M059J (cell line): Measurements from ENCODE around the gene PKD1. TPM values are rescaled to one million over a fixed set of nuclear protein-coding genes. Genes with fewer than 3 reads are reported as not detected.
"Not testable (repeated sequence)": the region's sequence is repeated elsewhere in the genome, so short reads cannot be mapped to it uniquely, and the experiment has no call there.

Experiments used
- DNase-seq: peaks from one replicate; pipeline ENCODE4 v3.0.0-alpha.2; 2012; ENCODE audit warnings: low read depth
- total RNA-seq: library from RNA; depleted of rRNA; stranded (reverse); fragments of >200 nt; shearing (Covaris generic); gene quantifications from 2 replicates; pipeline ENCODE4 v1.2.3, GENCODE V29; 2014

PKD1 gene
- total RNA-seq, 1 experiment from 2014 or later: 56.0 TPM

DNA sequence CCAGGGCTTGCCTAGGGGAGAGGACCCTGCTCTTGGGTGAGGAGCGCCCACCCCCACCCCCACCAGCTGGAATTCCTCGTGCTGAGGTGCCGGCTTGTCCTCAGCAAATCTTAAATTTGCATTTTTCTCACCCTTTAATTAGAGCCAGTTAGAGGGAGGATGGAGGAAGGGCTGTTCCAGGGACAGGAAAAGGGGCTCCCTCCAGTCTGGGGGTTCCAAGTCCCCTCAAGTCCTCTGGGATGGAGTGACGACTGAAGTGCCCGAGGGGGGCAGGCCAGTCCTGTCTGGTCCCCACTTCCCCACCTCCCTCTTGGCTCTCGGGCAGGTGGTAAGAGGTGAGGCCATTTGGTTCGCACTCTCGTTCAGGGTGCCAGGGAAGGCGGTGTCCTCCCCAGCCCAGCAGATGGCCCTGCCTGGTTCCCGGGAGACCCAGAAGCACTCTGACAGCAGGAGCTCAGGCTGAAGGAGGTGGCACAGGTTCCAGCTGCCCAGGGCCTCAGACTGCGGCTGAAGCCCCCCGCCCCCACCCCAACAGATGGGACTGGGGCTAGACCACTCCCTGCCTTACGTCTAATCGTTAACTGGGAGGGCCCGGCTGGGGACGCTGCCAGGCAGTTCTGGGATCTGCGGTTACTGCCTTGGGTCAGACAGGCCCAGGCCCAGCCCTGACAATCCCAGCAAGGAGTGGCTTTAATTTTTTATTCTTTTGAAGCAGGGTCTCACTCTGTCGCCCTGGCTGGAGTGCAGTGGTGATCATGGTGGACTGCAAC, 14.9 kb upstream of the PKD1 start:
- peak; percentile 42 for DNase-seq

GRCh38 chr16:2149630-2150417, 14.1 kb upstream of the PKD1 start:
- no peak for DNase-seq

GRCh38 chr16:2148714-2149629, 13.3 kb upstream of the PKD1 start:
- DNase-seq: peak; percentile 39

DNA sequence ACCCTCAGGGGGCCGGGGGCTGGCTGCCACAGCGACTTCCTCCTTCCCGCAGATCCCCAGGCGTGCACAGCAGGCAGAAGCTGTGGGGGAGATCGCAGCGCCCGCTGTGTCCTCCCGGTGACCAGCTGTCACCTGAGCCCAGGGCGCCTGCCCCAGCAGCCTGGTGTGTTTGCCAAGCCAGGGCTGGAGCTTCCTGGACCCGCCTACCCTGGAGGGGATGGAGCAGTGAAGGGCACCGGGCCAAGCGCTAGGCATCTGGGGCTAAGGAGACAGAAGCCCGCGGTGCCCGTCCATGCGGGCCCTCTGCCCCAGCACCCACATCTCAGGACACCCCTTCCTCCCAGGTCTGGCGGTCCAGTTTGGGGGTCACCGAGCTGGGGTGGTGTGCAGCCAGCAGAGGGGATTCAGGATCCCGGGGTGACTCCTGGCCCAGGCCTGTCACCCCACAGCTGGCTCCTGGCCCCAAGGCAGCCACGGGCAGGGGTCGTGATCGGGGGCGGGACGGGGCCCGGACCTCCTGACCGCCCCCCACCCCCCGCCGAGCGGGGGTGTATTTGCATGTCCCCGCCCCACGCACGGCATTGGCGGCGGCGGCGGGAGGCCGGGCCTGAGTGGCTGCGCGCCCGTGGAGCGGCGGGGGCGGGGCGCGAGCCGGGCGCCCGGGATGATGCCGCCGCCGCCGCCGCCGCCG, 12.4 kb upstream of the PKD1 start, which contains the start of gene RAB26:
RAB26 (plus strand) TSS at position 645 of the 691 bp plus-strand sequence. CDS start 159 bp downstream, outside the sequence.
- peak; percentile 87 for DNase-seq

GRCh38 chr16:2147378-2147777, 11.7 kb upstream of the PKD1 start:
- no peak for DNase-seq

- no peak for DNase-seq
Observed at GRCh38 chr16:2145843-2146242, 10.1 kb upstream of the PKD1 start.

- DNase-seq: no peak
Observed at GRCh38 chr16:2143878-2144485, 8.3 kb upstream of the PKD1 start.

DNA sequence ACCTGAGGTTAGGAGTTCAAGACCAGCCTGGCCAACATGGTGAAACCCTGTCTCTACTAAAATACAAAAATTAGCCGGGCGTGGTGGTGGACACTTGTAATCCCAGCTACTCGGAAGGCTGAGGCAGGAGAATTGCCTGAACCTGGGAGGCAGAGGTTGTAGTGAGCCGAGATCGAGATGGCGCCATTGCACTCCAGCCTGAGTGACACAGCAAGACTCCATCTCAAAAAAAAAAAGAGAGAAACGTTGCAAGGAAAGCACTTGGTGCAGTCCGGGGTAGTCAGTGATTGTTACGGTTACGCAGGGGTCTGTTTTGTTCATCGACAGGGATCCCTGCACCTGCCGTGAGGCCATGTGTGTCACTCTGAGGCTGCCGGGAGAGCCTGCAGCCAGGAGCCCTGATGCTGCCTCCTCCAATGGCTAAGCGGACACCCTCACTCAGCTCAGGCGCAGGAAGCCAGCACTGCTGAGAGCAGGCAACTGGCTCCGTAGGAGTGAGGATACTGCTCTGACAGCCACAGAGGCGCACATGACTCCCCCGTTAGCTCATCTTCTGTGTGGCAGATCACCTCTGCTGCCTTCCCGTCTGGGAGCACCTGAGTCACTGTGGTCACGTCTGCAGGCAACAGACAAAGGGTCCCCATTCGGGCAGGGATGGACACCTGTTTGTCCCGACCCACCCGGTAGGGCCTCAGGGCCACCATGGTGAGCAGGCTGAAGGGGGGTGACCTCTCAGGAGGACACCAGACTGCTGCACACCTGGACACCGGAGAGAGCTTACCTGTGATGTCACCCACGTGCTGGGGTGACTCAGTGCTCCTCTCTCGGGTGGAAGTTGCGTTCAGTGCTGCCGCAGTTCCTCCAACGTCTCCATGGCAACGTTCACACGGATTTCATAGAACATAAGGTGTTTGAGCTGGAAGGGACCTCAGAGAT, 7.5 kb upstream of the PKD1 start:
- DNase-seq: no peak

DNA sequence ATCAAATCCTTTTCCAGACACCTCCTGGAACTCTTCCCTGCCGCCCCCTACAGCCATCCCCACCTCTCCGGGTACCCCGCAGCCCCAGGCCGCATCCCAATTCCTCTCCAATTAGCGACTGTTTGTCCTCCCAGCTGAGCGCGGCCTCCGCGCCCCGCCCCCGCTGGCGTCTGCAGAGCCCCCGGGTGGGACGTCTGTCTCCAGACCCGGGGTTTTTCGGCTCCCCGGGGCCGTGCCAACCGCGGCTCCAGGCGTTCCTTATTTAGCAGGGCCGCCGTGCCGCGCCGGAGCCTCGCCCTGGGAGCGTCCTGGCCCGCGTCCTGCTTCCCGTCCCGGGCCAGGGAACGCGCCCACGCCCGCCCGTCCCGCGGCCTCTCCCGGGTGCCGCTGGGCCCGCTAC, 627 bp downstream of the PKD1 start:
- DNase-seq: peak; percentile 9

GRCh38 chr16:2133797-2134196, 1.9 kb downstream of the PKD1 start:
- DNase-seq: not testable (repeated sequence)

DNA sequence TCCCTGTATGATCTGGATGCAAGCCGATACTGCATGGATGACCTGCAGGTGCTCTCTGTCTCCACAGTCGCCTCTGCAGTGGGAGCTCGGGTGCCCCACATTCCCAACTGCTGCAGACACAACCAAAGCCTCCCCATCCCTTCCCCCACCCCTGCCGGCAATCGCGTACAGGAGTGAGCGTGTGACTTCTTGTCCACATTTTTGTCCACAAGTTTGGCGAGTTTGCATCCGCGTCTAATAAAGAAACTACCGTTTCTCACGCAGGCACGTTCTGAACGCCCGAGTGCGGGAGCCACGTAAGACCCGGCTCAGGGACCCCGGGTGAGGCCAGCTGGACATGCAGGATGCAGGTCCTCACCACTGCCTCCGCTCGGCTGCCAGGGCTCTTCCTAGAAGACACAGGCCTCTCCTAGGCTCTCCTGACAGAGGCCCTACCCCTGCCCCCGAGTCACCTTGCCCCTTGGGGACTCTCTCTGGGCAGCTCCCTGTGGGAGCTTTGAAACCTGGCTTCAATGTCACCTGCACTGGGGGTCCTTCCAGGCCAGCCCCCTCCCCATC, 5.7 kb downstream of the PKD1 start:
- not testable (repeated sequence) for DNase-seq

DNA sequence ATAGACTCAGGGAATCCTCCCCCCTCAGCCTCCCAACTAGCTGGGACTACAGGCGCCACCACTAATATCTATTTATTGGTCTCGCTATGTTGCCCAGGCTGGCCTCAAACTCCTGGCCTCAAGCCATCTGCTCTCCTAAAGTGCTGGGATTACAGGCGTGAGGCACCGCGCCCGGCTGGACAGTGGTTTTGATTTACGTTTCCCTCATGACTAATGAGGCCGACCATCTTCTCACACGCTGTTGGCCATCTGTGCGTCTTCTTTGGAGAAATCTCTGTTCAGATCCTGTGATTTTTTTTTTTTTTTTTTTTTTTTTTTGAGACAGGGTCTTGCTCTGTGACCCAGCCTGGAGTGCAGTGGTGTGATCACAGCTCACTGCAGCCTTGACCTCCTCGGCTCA, 6.4 kb downstream of the PKD1 start:
- peak; percentile 75 for DNase-seq

GRCh38 chr16:2127630-2128280, 7.9 kb downstream of the PKD1 start:
- DNase-seq: peak; percentile 61

DNA sequence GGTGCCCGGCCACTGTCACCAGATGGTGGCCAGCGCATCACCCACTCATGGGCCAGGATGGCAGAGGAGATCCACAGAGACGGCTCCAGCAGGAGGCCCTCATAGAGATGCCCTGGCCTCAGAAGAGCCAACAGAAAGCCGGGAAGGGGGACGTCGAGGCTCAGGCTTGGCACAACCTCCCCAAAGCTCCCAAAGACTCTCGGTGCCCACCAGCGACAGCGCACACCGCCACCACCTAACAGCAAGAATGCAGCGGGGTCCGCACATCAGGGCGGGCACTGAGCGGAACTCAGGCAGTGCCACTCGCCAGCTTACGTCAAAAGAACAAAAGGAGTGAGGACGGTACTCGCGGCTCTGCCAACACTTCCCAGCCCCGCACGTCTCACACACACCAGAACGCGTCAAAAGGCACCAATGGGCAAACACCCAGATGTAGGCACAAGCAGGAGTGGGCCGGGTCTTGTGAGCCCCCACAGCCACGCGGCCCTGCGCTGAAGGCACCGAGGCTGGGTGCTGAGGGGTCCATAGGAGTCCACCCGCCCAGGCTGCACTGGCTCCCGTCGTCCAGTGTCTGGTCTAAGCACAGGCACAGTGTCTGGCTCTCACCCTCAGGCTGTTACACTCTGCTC, 8.7 kb downstream of the PKD1 start:
- not testable (repeated sequence) for DNase-seq

- DNase-seq: not testable (repeated sequence)
Observed at GRCh38 chr16:2126161-2126743, 9.4 kb downstream of the PKD1 start.

DNA sequence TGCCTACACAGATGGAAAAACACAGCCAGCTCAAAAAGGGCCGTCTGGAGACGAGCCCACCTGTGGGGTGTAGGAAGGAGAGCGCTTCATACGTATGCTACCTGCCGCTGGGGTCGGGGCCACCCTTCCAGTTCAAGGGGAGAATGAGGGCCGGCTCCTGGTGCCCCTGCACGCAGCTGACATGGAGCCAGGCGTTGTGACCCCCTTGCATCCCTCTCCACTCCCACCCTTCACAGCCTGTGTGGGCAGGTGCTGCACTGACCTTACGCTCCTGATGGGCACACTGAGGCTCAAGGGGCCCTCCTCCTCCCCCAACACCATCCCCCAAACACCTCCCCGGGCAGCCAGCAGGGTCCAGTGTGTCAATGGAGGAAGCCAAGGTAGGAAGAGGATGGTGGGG, 10.1 kb downstream of the PKD1 start:
- DNase-seq: not testable (repeated sequence)

GRCh38 chr16:2124694-2125444, 10.8 kb downstream of the PKD1 start:
- DNase-seq: peak; percentile 87
